Smooth muscle cell of trachea (primary cell): Measurements from ENCODE around the gene ZNF503. TPM values are rescaled to one million over a fixed set of nuclear protein-coding genes. Genes with fewer than 3 reads are reported as not detected.

Source experiments
- total RNA-seq: library from RNA; depleted of rRNA; stranded (reverse); fragments of >200 nt; gene quantifications from 2 replicates; pipeline ENCODE4 v1.2.1, GENCODE V29; 2014

ZNF503 gene, protein sequence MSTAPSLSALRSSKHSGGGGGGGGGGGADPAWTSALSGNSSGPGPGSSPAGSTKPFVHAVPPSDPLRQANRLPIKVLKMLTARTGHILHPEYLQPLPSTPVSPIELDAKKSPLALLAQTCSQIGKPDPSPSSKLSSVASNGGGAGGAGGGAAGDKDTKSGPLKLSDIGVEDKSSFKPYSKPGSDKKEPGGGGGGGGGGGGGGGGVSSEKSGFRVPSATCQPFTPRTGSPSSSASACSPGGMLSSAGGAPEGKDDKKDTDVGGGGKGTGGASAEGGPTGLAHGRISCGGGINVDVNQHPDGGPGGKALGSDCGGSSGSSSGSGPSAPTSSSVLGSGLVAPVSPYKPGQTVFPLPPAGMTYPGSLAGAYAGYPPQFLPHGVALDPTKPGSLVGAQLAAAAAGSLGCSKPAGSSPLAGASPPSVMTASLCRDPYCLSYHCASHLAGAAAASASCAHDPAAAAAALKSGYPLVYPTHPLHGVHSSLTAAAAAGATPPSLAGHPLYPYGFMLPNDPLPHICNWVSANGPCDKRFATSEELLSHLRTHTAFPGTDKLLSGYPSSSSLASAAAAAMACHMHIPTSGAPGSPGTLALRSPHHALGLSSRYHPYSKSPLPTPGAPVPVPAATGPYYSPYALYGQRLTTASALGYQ
- total RNA-seq: 17.3 and 22.7 TPM in 2 replicates

DNA sequence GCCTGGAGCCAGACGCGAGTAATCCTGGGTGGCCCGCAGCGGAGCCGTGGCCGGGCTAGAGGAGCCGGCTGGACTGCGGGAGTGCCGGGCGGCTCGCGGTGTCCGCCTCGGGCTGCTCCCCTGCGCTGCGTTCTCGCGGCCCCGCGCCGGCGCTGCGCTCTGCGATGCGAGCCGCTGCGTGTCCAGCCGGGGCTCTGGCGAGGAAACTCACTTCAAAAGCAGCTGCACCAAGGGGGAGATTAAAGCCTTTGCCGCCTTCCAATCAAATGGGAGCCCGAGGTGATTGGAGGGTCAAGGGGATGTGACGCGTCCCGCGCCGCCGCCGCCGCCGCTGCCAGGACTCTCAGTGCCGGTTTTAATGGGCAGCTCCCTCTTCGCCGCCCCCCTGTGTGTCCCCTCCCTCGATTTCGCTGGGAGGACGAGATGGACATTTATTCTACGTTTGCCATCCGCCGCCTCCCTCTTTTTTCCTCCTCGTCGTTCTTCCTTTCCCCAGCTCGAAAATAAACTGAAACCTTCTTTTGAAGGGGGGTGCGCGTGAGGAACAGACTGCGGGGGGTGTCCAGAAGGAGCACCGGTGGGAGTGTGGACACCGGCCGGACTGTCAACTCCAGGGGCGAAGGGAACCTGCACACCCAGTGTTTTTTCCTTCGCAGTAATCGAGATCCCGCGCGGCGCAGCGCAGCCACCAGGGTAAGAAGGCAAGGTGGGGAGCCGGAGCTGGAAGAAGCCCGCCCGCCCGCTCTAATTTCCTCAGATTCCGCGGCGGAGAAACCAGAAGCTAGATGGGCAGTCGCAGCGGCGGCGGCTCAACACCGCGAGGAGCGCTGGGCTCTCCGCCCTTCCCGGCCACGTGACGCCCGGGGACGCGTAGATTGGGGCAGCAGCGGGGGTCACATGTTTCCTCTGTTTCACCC is at the start of gene ZNF503:
ZNF503 (minus strand) TSS at position 196 of the 917 bp plus-strand sequence. CDS start 345 bp downstream, outside the sequence.

DNA sequence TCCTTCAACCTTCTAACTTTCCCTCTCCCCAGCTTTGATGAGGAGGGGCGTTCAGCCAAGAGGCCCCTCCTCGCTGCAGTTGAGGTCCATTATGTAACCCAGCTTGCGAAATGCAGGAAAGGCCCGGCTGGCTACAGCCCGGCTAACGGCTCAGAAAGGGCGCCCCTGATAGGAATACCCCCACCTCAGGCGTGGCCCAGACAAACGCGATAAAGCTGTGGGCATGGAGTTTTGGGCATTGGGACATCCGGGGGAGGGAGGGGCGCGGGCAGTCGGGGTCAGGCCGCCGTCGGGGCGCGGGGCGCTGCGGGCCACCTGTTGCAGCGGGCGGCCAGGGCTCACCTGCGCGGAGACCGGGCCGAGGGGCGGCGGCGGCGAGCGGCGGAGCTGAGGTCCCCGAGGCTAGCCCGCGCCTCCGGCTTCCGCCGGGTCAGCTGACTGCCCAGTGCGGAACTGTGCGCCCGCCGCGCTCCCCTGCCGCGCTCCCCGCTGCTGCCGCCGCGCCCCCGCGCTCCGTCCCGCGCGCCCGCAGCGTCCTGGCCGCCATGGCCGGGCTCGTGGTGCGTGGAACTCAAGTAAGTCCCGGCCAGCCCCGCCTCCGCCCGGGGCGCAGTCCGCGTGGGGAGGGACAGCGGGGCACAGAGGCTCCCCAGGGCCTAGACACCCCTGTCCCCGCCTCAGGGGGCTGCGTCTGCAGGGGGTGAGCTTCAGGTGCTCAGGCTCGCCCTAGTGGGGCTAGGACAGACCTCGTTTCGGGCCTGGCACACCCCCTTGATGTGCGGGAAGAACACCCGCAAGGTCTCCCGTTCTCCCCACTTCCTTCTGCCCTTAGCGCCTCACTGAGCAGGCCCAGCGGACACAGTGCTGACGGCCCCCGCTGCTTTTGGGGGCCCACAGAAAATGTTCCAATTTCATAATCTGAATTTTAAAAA is 29.9 kb upstream of the ZNF503 start, which contains the start of gene LRMDA:
LRMDA (plus strand) TSS at position 445 of the 932 bp plus-strand sequence.

Other genes with a start within 250 kb of the ZNF503 start
- 121 and 179 TPM in 2 replicates for gene VDAC2, start 191.0 kb downstream of the ZNF503 start, total RNA-seq
- 7.3 and 7.9 TPM in 2 replicates for gene COMTD1, start 165.8 kb downstream of the ZNF503 start, total RNA-seq
- gene LRMDA, start 29.9 kb upstream of the ZNF503 start, total RNA-seq: 2.0 and 2.5 TPM in 2 replicates